Kidney (tissue), 14 donors: ENCODE data around the gene NPRL2. TPM values are rescaled to one million over a fixed set of nuclear protein-coding genes. Genes with fewer than 3 reads are reported as not detected.

Experiments
- DNase-seq, 5 donors: peaks; one replicate each; pipeline ENCODE4 v3.0.0-alpha.2; 2013 to 2020
- FAIRE-seq: peaks from 2 replicates; lab custom pipeline; 2012; peaks lifted over from hg19 to GRCh38; lab: Jason Lieb, UNC
- H3K27ac ChIP-seq, 2 donors: one replicate each; pipeline ENCODE4 v1.7.0; 2013; ENCODE audit warnings: low read depth in 2 of 2, low read length in 2 of 2, inconsistent platforms in 1 of 2
- H3K27me3 ChIP-seq: one replicate; pipeline ENCODE4 v1.7.1; 2013; ENCODE audit warnings: low read length, inconsistent platforms; ENCODE audit not compliant: control insufficient read depth, insufficient read depth
- H3K36me3 ChIP-seq, 3 donors: one replicate each; pipeline versions ENCODE4 v1.7.0 to v1.7.1; 2013; ENCODE audit warnings: low read length in 3 of 3, control low read depth in 1 of 3, inconsistent platforms in 1 of 3; ENCODE audit not compliant: insufficient read depth in 3 of 3, control insufficient read depth in 2 of 3
- H3K4me1 ChIP-seq, 3 donors: one replicate each; pipeline versions ENCODE4 v1.7.0 to v1.7.1; 2013; ENCODE audit warnings: low read length in 3 of 3, inconsistent platforms in 1 of 3, low read depth in 1 of 3; ENCODE audit not compliant: control insufficient read depth in 2 of 3, insufficient read depth in 2 of 3
- H3K4me3 ChIP-seq, 3 donors: one replicate each; pipeline versions ENCODE4 v1.7.0 to v1.8.1; 2013; ENCODE audit warnings: low read length in 3 of 3, control low read depth in 1 of 3, inconsistent platforms in 1 of 3
- H3K9ac ChIP-seq, 3 donors: one replicate each; pipeline versions ENCODE4 v1.7.0 to v1.7.1; 2013; ENCODE audit warnings: low read length in 3 of 3, control low read depth in 1 of 3, inconsistent platforms in 1 of 3
- H3K9me3 ChIP-seq, 3 donors: one replicate each; pipeline versions ENCODE4 v1.7.0 to v1.7.1; 2013; ENCODE audit warnings: low read length in 3 of 3, control low read depth in 1 of 3, inconsistent platforms in 1 of 3; ENCODE audit not compliant: control insufficient read depth in 2 of 3, insufficient read depth in 1 of 3
- intact Hi-C: fragments of 100-400 bp; cut with DNase I; formaldehyde crosslinking; loops from one replicate; pipeline ENCODE4 v1.11.1; 2022
- polyA plus RNA-seq: library from polyadenylated mRNA; stranded (reverse); fragments of 350-450 nt; fragmentation: Illumina TruSeq; extraction: RNeasy Lipid Tissue Mini Kit (QIAGEN cat#74804); gene quantifications from one replicate; pipeline ENCODE4 v1.2.3, GENCODE V29; 2014; ENCODE audit warnings: low read depth, low replicate concordance; ENCODE audit not compliant: insufficient read depth
- total RNA-seq: library from RNA; stranded (reverse); fragmentation: NEBNext Ultra II Directional; extraction: Animal tissue kit (Norgen Biotek cat#: 25700); gene quantifications from one replicate; pipeline ENCODE4 v1.2.1, GENCODE V29; 2021
- TF ChIP-seq, protein P1 (sequence below): IDR thresholded peaks from 3 replicates; pipeline ENCODE4 v1.5.1; 2012; ENCODE audit warnings: mild to moderate bottlenecking, moderate library complexity, borderline replicate concordance; ENCODE audit not compliant: insufficient read depth; ENCODE audit errors: extremely low read depth
- donor health status: control.
- donor health status: control.
- donor health status: control.
- donor health status: control.
- donor health status: control.
- donor health status: DM: yes; HTN: yes; CAD: no.
- donor health status: Normal renal cell carcinoma (clear cell type).

Gene NPRL2
- total and polyA plus RNA-seq, 2 donors from 2014 or later = 23.5 to 39.8 TPM

DNA sequence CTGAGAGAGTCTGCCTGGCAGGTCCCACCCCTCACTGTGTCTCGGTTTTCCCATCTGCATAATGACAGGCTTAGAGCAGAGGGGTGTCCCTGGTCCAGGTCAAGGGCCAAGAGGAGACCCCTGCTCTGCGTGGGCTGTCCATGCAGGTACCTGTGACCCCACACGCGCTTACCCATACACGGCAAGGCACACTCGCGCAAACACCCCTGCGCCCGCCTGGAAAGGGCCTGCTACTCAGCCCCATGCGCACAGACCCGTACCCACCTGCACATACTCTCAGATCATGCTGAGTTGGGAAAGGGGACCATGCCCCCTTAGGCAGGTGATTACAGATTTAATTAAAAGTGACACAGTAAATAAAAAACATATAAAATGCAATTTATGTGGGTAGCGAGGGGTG, 32.1 kb upstream of the NPRL2 start:
- intact Hi-C loops = no loop called here
- no peak overlapping the region for H3K4me3 ChIP-seq
- TF ChIP-seq, protein P1, sequence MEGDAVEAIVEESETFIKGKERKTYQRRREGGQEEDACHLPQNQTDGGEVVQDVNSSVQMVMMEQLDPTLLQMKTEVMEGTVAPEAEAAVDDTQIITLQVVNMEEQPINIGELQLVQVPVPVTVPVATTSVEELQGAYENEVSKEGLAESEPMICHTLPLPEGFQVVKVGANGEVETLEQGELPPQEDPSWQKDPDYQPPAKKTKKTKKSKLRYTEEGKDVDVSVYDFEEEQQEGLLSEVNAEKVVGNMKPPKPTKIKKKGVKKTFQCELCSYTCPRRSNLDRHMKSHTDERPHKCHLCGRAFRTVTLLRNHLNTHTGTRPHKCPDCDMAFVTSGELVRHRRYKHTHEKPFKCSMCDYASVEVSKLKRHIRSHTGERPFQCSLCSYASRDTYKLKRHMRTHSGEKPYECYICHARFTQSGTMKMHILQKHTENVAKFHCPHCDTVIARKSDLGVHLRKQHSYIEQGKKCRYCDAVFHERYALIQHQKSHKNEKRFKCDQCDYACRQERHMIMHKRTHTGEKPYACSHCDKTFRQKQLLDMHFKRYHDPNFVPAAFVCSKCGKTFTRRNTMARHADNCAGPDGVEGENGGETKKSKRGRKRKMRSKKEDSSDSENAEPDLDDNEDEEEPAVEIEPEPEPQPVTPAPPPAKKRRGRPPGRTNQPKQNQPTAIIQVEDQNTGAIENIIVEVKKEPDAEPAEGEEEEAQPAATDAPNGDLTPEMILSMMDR = no peak
- DNase-seq (peak in 3 of 5 donors; percentile 21 to 70 (median 33)), FAIRE-seq (no peak)
- no peaks in the 10 kb centered on the region for H3K27me3 ChIP-seq
- H3K9me3 ChIP-seq = no peaks in the 10 kb centered on the region
- H3K9ac ChIP-seq = no peak overlapping the region
- peak overlapping the region in 1 of 2 donors; percentile 37 for H3K27ac ChIP-seq
- no peaks in the 10 kb centered on the region for H3K36me3 ChIP-seq
- peaks cover 0 to 26% (median 6%) of the 10 kb centered on the region in 3 donors for H3K4me1 ChIP-seq

DNA sequence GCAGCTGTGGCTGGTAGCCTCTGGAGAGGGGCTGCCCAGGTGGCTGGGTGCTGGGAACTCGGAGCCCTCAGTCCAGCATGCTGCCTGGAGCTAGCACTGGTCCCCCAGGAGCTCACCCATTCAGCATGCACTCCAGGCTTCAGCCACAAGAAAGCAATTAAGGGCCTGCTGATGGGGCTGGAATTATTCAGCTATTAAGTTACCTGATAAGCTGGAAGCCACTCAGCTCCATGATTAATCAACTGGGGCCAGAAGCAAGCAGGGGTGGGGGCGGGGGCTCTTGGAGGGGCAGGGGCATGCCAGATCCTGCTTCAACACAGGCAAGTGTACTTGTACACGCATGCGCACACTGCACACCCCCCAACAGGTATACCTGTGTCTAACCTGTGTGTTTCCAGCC, 30.8 kb upstream of the NPRL2 start:
- intact Hi-C loops = no loop called here
- Histone ChIP-seq H3K9ac (no peak overlapping the region), H3K36me3 (no peaks in the 10 kb centered on the region), H3K9me3 (no peaks in the 10 kb centered on the region), H3K4me1 (peaks cover 0 to 26% (median 6%) of the 10 kb centered on the region in 3 donors), H3K4me3 (no peak overlapping the region), H3K27ac (peak overlapping the region in 1 of 2 donors; percentile 47), H3K27me3 (no peaks in the 10 kb centered on the region)
- FAIRE-seq (no peak), DNase-seq (peak in 4 of 5 donors; percentile 77 to 88 (median 84))
- TF ChIP-seq, protein P1 = no peak

DNA sequence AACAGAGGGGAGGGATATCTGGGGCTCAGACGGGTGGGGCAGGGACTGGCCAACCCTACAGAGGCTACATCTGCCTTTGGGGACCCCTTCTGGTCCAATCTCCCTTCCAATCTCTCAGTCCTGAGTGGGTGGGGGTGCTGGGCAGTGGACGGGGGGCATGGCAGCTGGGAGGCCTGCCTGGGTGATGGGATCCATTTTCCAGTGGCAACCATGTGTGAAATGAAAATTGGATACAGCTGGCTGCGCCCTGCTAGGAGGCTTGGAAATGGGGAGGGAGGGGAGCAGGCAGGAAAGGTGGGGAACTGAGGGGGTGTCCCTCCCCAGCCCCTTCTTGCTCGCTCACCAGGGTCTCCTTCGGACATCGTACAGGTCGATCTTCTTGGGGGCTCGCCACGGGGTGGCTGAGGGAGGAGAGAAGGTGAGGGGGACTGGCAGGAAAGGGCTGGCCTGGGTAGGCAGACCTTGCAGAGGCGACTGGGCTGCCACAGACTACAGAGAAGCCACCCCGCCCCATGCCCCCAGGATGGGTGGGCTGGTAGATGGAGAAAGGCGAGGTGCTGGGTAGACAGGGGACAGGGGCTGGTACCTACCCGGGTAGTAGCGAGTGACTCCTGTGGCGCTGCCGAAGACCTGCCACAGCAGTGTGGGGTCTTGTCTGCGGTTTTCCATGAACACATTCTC, 30.0 kb upstream of the NPRL2 start:
- no peak overlapping the region for H3K4me3 ChIP-seq
- no peaks in the 10 kb centered on the region for H3K27me3 ChIP-seq
- no peaks in the 10 kb centered on the region for H3K9me3 ChIP-seq
- peaks cover 0 to 23% (median 6%) of the 10 kb centered on the region in 3 donors for H3K4me1 ChIP-seq
- no peaks in the 10 kb centered on the region for H3K36me3 ChIP-seq
- TF ChIP-seq, protein P1 = no peak
- no peak overlapping the region for H3K9ac ChIP-seq
- no peak for FAIRE-seq
- peak overlapping the region; percentile 34 to 75 for H3K27ac ChIP-seq
- intact Hi-C loops = no loop called here
- DNase-seq = peak in 4 of 5 donors; percentile 56 to 82 (median 76)
